ENCODE data around the gene RGS10. TPM values are rescaled to one million over a fixed set of nuclear protein-coding genes. Genes with fewer than 3 reads are reported as not detected.
A peak's percentile ranks its signal among the peaks of the same experiment; 100 is the strongest.

Gene RGS10
- total and polyA plus RNA-seq, 10 of the 15 experiments (the other 5 are each of a cell fraction or from before 2014, with no cell fraction given) = 72.8 to 193 (median 127) TPM

- TF ChIP-seq POLR2AphosphoS2 (IDR thresholded peaks at IDR 0.05; ENCODE audit: low read depth, low read length) (no peak), SUPT20H (IDR thresholded peaks at IDR 0.05; ENCODE audit: borderline replicate concordance, control insufficient read depth, low read depth, low read length) (no peak), CBFB (IDR thresholded peaks at IDR 0.05; ENCODE audit: low read depth) (peak; percentile 75), HDAC2 (IDR thresholded peaks at IDR 0.05) (no peak), GATAD2B (conservative IDR thresholded peaks at IDR 0.05; ENCODE audit: low read depth) (0 out of 2 replicates have a peak, but pooled peaks have one; percentile 41), ASH2L (IDR thresholded peaks at IDR 0.05; ENCODE audit: borderline replicate concordance, low read depth) (no peak), SREBF2 (IDR thresholded peaks at IDR 0.05; ENCODE audit: low read length) (no peak), IKZF2 (IDR thresholded peaks at IDR 0.05) (peak; percentile 93 to 95), ZZZ3 (IDR thresholded peaks at IDR 0.05; ENCODE audit: control insufficient read depth, insufficient read length, low read depth) (no peak), YBX1 (IDR thresholded peaks at IDR 0.05) (no peak), RUNX3 (IDR thresholded peaks at IDR 0.05; ENCODE audit: low read length) (peak; percentile 81), CEBPZ (IDR thresholded peaks at IDR 0.05; ENCODE audit: low read depth, low read length) (no peak), MLLT1 (IDR thresholded peaks at IDR 0.05) (peak; percentile 74; the same call in 1 of the 2 replicates), NFYA (IDR thresholded peaks at IDR 0.05; ENCODE audit: borderline replicate concordance, low read depth, low read length) (no peak), GABPA (IDR thresholded peaks at IDR 0.05; ENCODE audit: low read depth) (no peak)
- TF ChIP-seq, protein P1, sequence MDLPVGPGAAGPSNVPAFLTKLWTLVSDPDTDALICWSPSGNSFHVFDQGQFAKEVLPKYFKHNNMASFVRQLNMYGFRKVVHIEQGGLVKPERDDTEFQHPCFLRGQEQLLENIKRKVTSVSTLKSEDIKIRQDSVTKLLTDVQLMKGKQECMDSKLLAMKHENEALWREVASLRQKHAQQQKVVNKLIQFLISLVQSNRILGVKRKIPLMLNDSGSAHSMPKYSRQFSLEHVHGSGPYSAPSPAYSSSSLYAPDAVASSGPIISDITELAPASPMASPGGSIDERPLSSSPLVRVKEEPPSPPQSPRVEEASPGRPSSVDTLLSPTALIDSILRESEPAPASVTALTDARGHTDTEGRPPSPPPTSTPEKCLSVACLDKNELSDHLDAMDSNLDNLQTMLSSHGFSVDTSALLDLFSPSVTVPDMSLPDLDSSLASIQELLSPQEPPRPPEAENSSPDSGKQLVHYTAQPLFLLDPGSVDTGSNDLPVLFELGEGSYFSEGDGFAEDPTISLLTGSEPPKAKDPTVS (IDR thresholded peaks at IDR 0.05; ENCODE audit: low read depth, low read length) = no peak
- TF ChIP-seq, protein P2, sequence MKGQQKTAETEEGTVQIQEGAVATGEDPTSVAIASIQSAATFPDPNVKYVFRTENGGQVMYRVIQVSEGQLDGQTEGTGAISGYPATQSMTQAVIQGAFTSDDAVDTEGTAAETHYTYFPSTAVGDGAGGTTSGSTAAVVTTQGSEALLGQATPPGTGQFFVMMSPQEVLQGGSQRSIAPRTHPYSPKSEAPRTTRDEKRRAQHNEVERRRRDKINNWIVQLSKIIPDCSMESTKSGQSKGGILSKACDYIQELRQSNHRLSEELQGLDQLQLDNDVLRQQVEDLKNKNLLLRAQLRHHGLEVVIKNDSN (IDR thresholded peaks at IDR 0.05; ENCODE audit: borderline replicate concordance, extremely low read length, insufficient read depth, low read depth, low read length) = no peak
- TF ChIP-seq, protein P3, sequence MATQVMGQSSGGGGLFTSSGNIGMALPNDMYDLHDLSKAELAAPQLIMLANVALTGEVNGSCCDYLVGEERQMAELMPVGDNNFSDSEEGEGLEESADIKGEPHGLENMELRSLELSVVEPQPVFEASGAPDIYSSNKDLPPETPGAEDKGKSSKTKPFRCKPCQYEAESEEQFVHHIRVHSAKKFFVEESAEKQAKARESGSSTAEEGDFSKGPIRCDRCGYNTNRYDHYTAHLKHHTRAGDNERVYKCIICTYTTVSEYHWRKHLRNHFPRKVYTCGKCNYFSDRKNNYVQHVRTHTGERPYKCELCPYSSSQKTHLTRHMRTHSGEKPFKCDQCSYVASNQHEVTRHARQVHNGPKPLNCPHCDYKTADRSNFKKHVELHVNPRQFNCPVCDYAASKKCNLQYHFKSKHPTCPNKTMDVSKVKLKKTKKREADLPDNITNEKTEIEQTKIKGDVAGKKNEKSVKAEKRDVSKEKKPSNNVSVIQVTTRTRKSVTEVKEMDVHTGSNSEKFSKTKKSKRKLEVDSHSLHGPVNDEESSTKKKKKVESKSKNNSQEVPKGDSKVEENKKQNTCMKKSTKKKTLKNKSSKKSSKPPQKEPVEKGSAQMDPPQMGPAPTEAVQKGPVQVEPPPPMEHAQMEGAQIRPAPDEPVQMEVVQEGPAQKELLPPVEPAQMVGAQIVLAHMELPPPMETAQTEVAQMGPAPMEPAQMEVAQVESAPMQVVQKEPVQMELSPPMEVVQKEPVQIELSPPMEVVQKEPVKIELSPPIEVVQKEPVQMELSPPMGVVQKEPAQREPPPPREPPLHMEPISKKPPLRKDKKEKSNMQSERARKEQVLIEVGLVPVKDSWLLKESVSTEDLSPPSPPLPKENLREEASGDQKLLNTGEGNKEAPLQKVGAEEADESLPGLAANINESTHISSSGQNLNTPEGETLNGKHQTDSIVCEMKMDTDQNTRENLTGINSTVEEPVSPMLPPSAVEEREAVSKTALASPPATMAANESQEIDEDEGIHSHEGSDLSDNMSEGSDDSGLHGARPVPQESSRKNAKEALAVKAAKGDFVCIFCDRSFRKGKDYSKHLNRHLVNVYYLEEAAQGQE (IDR thresholded peaks at IDR 0.05; ENCODE audit: low read depth, low read length) = no peak
These were observed 25.0 kb downstream of the RGS10 start (continued) for GRCh38 chr10:119517235-119518141.
